Activated CD4-positive, CD25-positive, alpha-beta regulatory T cell treated with anti-CD3 and anti-CD28 coated beads, Interleukin-2, amount 50 U/mL, for 72 hours (primary cell): ENCODE results near the gene MAST4.

Experiments used
- DNase-seq: peaks from one replicate; pipeline ENCODE4 v3.0.0; 2021

Gene MAST4

DNA sequence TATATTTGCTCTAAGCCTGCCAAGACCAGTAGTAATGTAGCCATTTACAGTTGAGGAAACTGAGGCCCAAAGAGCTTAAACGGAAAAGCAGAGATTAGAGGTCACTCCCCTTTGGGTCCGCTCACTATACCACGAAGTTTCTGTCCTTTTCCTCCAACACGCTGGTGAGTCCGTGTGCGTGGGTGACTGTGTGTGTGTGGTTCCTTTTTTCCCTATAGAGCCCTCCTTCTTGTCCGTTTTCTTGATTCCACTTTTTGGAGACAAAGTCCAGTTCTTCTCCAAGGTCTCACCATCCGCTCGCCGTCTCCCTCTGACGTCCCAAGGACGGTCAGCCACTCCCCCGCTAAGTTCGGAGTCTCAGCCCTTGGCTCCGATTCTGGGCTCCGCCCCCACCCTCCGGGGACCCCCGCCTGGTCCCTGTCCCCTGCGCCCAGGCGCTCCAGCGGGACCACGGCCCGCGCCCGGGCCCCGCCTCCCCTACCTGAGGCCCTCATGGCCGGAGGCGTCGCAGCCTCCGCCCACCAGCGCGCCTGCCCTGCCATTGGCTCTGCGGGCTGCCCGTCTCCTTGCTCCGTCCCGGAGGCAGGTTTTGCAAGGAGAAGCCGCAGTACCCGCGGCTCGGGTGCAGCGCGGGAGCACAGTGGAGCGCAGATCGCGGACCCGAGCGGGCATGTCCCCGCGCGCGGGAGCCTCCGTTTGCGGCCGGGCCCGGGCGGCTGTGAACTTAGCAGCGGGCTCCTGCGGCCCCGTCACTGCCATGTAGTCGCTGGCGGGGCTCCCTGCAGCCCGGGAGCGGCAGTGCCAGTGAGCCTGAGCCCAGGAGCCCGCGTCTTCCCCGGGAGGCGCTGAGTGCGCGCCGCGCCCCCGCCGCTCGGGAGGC, at the start of gene MAST4:
Gene MAST4 (plus strand): TSS at position 638 of the 880 bp plus-strand sequence. CDS start 263 bp downstream, outside the sequence.
- DNase-seq: peak; percentile 74

DNA sequence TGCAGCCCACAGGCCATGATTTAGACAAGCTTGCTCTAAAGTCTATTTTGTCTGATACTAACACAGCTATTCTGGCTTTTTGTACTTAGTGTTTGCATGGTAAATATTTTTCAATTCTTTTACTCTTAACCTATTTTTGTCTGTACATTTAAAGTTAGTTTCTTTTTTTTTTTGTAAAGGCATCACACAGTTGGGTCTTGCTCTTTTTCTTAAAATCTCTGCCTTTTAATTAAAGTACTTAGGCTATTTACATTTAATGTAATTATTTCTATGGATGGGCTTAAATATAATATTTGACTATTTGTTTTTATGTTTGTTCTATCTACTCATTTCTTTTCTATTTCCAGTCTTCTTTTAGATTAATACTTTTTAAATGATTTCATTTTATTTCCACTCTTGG, 49.7 kb upstream of the MAST4 start:
- no peak for DNase-seq

DNA sequence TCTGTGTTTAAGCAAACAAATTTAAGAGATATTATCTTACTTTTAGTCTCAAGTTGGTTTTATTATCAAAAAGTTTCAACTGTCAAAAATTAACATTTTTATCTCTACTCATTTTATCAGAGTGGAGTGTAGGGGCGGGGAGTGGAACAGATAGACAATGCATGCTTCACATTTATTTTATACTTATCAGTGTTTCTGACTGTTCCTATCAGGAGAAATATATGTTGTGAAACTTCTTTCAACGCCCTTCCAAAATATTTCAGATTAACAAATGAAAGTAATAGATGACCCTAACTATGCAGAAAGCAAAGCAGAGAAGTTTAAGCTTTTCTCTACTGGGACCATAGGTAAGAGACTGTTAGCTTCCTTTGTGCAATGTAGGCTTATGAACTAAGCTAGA, 44.9 kb upstream of the MAST4 start:
- no peak for DNase-seq

DNA sequence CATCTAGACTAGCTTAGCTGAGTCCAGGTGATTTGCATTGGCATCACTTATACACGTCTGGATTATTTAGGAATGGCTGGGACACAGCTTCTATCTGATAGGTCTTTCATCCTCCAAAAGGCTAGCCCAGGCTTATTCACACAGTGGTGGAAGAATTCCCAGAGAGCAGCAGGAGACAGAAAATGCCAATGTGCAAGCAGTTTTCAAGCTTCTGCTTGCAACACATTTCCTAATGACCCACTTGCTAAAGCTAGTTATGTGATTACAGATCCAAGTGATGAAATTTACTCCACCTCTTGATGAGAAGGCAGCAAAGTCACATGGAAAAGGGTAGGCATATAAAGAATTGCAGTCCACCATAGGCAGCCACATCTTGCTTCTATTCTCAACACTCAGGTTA, 44.2 kb upstream of the MAST4 start:
- no peak for DNase-seq

DNA sequence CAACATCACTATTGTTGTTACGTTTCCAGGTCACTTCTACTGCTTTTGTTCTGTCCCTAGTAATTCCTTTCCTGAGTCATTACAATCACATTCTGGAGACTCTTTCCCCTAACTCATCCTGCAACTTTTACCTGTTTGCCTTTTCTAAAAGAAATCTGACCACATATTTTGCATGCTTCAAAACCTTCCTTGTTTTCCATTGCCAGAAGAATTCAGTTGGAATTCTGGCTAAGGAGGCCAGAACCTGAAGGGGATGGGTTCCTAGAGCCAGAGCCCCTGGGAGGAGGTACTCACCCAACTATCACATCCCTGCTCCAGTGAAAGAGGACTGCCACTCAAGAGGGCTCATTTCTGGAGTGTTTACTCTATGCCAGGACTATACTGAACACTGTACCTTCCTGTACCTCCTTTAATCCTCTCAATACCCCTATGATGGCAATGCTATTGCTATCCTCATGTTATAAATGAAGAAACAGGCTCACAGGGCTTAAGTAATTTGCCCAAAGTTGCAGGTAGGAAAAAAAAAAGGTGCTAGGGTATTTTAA, 42.8 kb upstream of the MAST4 start:
- DNase-seq: no peak

DNA sequence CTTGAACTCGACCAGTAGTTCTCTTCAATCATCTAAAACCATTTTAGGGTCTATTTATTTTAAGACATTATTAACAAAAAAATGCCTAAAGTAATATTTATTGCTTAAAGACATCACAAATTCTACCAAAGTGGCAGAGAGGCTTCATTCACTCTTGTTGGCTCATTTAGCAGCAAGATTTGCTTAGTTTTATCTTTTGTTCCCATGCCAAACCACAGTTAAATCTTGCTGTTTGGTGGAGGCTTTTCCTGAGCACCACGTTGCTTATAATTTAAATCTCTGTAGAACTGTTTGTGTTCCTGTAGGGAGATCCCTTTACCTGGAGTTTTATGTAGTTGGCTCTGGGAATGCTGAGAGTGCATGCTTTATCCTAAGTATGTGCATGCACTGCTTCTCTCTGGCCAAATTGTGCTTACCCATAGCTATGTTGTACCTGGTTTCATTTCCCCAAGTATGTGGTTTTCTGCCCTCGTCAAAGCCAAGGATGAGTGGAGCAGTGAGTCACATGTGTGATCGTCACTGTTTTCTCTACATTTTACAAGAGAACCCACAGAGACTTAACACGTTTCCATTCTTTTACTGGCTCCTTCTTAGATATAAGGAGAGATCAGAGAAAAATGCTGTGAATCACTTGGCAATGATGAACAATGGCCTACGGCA, 42.1 kb upstream of the MAST4 start:
- DNase-seq: no peak

DNA sequence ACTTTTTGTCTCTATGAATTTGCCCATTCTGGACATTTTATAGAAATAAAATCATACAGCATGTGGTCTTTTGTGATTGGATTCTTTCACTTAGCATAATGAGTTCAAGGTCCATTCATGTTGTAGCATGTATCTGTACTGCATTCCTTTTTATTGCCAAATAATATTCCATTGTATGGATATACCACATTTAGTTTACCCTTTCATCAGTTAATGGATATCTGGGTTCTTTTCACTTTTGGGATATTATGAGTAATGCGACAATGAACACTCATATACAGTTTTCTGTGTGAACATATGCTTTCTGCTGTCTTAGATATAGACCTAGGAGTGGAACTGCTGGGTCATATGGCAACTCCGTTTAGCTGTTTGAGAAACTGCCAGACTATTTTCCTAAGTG, 41.3 kb upstream of the MAST4 start:
- DNase-seq: no peak

DNA sequence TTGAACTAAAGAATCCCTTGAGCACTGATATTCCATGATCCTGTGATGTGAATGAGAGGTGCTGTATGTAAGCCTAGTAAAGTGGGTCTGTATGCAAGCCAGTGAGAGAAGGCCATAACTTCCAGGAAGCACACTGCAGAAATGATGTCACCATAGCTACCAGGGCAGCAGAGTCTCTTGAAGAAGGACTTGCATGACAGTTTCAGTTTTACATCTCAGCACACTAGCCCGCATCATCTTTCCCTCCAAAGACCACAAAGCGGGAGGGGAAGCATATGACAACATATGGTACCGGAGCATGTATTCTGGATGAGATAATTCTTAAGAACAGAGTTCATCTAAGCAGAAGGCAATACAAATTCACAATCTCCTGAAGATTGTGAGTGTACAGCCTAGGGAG, 37.6 kb upstream of the MAST4 start:
- DNase-seq: no peak

DNA sequence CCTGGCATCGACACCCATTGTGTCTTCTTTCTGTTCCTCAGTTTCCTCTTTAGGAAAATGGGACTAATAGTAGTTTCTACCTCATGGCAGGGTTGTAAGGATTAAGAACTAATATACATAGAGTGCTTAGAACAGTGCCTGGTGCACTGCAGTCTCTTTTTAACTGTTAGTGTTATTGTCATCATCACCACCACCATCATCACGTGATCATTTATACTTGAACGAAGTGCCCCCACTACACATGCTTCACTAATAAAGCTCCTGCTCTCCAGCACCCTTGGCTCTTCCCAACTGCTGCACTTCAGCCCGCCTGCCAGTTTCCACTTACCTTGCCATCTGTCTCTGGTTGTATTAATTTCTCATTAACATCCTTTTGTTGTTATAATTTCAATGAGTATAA, 35.8 kb upstream of the MAST4 start:
- no peak for DNase-seq

DNA sequence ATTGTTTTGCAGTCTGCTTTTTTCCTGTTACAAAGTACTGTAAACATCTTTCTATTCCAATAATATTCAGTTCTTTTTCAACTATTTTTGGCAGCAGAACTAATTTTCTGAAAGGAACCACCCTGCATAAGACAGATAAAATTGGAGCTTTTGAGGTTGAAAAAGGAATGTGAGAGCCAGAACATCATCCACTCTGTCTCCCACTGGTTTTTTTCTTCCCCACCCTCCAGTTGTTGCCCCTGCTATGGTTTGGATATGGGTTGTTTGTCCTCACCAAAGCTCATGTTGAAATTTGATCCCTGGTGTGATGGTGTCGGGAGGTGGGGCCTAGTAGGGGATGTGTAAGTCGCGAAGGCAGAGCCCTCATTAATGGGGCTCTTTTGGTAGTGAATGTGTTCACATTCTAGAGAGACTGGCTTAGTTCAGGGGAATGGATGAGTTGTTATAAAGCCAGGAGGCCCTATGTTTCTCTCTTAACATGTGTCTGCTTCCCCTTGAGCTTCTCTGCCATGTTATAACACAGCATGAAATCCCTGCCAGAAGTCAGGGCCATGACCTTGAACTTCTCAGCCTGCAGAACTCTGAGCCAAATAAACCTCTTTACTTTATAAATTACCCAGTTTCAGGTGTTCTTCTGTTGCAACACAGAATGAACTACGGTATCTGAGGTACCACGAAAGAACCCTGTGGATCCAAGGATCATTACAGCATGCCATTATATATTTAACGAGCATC, 34.8 kb upstream of the MAST4 start:
- no peak for DNase-seq

DNA sequence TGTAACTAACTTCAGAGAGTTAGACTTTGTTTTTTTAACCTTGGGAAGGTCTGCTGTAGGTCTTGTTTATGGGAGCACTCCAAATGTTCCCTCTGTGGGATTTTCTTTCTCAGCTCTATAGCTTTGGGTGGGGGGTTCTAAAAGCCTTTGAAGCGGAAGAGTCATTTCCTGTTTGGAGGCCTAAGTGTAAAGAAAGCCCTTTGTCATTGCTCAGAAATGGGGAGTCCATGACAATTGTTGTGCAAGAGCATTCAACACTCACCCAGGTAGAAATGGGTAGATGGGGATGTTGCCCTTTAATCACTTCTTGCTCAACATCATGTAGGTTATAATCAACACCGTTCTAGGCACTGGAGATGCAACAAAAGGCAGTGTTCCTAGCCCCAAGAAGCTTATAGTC, 30.3 kb upstream of the MAST4 start:
- no peak for DNase-seq

DNA sequence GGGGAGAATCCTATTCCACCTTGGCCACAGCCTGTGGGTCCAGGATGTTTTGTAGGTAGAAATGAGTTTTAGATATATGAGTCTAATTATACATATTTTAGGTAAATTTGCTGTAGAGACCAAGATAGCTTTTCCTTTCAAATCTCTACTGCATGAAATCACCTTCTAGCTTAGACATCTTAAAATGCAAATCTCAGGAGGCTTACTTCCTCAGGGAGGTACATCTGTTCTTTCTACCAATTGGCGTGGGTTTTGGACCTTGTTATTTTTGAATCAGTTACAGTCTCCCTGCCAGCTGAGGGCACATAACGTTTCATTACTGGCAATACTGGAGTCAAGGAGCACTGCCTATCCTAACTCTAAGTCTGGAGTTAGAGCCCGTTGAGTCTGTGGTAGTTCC, 28.7 kb upstream of the MAST4 start:
- DNase-seq: no peak

DNA sequence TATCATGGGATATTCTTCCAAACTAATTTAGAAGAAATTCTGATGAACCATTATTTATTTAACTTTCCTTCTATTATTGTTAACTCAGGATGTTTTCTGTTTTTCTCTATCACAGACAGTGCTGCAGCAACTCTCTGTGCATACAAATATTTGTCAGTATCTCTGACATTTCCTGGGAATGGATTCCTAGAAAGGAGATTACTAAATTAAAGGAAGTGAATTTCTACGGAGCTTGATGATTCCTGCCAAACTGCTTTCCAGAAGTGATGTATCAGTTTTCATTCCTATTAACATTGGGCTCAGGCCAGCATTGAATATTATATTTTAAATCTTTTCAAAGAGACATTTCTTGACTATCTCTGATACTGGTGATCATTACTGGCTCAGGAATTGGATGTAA, 26.0 kb upstream of the MAST4 start:
- DNase-seq: no peak

DNA sequence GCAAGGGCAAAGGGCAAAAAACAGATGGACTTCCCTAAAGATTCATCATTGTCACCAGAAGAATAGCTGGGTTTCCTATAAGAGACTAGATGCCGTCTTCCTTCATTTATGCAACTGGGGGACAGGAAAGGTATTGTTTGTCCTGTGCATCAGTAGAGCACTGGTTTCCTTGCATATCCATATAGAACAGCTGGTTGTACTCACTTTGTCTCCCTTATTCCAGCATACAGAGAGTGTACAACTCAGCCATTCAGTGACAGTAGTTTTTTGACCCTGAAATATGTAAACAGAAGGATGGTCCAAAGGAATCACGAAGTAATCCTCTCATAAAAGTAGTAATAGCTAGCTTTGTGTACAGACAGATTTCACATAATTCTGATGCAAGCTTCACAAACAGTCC, 22.5 kb upstream of the MAST4 start:
- no peak for DNase-seq

DNA sequence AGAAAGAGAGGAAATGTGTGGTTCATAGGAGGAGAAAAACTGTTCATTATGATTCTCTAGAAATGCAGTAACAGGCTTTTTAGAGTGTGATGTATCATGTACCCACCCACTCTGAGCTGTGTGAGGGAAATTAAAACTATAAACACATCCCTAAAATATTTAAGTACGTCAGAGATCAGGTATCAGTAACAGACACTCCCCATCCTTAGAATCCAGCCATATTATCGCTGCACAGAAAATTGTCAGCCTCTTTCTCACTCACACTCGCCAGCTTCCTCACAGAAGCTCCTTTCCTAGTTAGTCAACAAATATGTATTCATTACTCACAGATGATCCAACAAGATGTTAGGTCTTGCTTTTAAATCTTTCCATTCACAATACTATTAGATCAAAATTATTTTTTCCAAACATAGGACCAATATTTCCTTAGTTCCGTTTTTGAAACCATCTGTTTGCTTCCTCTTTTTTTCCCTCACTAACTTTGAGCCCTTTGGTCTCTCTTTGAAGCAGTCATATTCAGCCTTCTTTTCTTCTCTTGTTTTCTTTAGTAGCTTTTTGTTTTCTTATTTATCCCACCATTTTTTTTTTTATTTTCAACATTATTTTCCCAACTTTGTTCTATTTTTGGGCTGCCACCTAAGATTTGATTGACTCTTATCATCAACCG, 13.6 kb upstream of the MAST4 start:
- no peak for DNase-seq

DNA sequence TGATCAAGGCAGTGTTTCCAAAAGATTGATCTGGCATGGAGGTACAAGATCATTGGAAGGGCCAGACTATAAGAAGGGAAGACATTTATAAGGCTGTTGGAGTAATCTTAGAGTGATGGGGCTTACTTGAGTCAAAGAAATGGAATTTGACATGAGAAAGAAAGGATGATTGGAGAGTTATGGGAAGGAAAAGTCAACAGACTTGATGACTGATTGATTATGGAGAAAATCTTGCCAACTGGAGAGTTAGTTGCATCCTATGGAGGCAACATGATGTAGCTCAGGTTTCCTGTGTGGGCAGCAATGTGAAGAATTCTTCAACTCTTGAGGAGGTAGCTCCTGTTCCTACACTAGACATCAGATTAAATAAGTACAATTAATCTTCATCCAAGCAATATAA, 10.9 kb upstream of the MAST4 start:
- no peak for DNase-seq

DNA sequence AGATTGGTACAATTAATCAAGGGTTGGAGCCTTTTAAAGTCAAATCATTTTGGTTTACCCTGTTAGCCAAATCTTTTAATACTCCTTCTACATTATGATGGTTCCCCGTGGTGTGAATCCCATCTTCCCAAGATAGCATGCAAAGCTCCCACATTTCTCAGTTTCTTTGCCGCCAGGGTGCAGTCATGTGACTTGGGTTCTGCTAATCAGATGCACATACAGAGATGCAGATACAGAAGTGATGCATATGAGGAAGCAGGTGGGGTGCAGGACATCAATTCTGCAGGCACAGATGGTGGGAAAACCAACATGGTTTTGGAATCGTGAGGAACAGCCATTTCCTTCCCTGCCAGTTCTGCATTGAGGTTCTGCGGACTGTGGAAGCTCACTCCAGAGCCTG, 8.4 kb upstream of the MAST4 start:
- DNase-seq: no peak

DNA sequence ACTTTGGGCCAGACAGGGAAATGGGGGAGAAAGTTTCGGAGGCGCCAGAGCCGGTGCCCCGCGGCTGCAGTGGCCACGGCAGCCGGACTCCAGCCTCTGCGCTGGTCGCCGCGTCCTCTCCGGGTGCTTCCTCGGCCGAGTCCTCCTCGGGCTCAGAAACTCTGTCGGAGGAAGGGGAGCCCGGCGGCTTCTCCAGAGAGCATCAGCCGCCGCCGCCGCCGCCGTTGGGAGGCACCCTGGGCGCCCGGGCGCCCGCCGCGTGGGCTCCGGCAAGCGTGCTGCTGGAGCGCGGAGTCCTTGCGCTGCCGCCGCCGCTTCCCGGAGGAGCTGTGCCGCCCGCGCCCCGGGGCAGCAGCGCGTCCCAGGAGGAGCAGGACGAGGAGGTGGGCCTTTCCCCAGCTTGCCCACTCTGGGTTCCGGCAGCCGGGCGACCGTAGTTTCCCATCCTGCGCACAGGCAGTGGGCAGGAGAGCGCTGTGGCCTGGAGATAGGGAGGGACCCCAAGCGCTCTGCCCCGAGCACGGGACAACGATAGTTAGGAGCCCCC, 516 bp downstream of the MAST4 start:
- DNase-seq: no peak

DNA sequence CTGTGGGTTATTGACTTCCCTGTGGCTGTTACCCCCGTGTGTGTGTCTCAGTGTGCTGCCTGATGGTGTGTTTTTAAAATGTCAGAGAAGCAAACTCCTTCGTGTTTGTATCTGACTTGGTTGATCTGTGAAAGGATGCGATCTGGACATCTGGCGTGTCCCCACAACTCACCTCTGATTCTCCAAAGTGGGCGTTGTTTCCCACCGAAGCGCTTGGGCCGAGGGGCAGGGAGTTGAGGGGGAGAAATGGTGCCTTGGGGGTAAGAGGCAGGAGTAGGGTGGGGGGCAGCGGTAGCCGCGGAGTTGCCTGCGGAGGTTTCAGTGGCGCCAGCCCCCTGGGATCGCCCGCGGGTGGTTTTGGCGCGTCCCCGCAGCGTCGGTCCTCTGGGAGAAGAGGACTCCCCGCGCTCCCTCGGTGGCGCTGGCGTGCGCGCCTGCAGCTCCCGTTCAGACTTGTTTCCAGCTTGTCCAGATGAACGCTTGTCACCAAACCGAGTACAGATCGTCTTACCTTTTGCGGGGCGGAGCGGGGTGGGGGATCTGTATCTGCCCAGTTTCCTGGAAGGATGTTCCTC, 1.1 kb downstream of the MAST4 start:
- DNase-seq: no peak

DNA sequence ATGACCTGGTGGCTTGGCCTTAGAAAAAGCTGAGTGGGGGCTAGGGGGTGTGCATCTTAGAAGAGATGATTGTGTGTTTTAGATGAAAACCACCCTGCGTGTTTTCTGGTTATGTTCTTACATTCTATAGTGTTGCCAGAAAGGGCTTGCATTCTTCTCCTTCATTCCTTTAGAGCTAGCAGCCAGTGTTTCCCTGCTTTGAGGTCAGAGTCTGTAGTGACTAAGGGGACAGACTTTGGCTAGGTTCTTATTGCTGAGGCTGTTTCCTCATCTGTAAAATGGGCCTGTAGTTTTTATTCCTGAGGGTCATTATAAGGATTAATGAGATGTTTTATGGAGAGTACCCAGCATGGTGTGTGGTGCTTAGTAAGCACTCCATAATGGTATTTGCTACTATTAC, 6.4 kb downstream of the MAST4 start:
- DNase-seq: no peak

DNA sequence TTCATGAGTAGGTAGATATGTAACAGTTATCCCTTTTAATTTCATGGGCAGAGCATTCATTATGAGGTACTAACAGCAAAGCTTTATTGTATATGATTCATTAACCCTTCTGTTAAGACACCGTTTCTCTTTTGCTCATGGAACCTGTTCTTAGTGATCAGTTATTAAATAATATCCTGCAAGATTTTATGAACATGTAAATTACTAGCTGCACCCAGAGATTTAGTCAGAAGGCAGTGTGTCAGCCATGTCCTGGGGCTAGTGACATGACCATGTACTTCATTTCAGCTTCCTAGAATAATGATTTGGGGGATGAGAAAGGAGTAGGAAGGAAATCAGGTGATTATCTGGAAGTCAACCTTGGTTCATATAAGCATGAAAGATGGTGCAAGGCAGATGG, 7.0 kb downstream of the MAST4 start:
- DNase-seq: no peak

DNA sequence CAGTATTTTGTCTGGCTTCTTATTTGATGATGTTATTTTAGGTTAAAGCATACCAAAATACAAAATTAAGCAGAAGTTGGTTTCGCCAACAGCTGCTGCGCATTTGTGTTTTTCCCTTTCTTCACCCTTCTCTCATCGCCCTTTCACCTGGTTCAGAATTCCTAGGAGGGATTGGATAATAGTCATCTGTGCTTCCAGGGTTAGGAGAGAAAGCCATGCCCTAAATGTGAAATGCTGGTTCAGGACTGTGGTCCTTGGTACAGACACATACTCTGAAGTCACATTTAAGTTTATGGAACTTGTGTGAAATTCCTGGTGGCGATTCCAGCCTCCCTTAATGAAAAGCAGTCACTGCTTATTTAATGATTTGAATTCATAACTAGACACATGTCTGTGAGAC, 7.7 kb downstream of the MAST4 start:
- DNase-seq: no peak
